HepG2 (cell line): Measurements from ENCODE around the gene FAM50A. TPM values are rescaled to one million over a fixed set of nuclear protein-coding genes. Genes with fewer than 3 reads are reported as not detected.

Experiments
- HINFP ChIP-seq: sonication (generic); formaldehyde crosslinking; IDR thresholded peaks from 2 replicates; pipeline ENCODE4 v1.4.0; 2020; ENCODE audit warnings: low read depth, mild to moderate bottlenecking, missing genetic modification reagents
- KLF12 ChIP-seq: sonication (generic); formaldehyde crosslinking; IDR thresholded peaks from 2 replicates; pipeline ENCODE4 v1.4.0; 2020; ENCODE audit warnings: missing genetic modification reagents, borderline replicate concordance
- SIN3A ChIP-seq: IDR thresholded peaks from 2 replicates; pipeline ENCODE4 v1.6.1; 2011; ENCODE audit warnings: low read depth, mild to moderate bottlenecking, control low read depth, low read length, borderline replicate concordance
- ZFP90 ChIP-seq: sonication (generic); formaldehyde crosslinking; IDR thresholded peaks from 2 replicates; pipeline ENCODE4 v1.8.0; 2022; ENCODE audit warnings: missing genetic modification reagents, mild to moderate bottlenecking, inconsistent platforms, borderline replicate concordance
- ZNF460 ChIP-seq: sonication (generic); formaldehyde crosslinking; IDR thresholded peaks from 2 replicates; pipeline ENCODE4 v1.5.1; 2020; ENCODE audit warnings: missing genetic modification reagents, mild to moderate bottlenecking, borderline replicate concordance
- ZNF770 ChIP-seq: sonication (generic); formaldehyde crosslinking; IDR thresholded peaks from 2 replicates; pipeline ENCODE4 v1.5.0; 2020; ENCODE audit warnings: mild to moderate bottlenecking, missing genetic modification reagents
- ZNF777 ChIP-seq: sonication (generic); formaldehyde crosslinking; IDR thresholded peaks from 2 replicates; pipeline ENCODE4 v1.4.0; 2020; ENCODE audit warnings: missing genetic modification reagents
- polyA plus RNA-seq, 8 experiments: library from polyadenylated mRNA; depleted of rRNA in 3 of 8; stranded (reverse) in 7 of 8; unstranded in 1 of 8; fragments of >200 nt; fragmentation: Illumina TruSeq in 4 of 8; extraction: Trizol in 4 of 8; gene quantifications; 2 replicates each; pipeline versions ENCODE4 v1.2.1 to v1.2.3, GENCODE V29; 2011 to 2016; ENCODE audit warnings: low read depth in 4 of 8, missing spikeins in 1 of 8, mixed read lengths in 1 of 8; ENCODE audit not compliant: insufficient read depth in 1 of 8
- total RNA-seq, 5 experiments: library from RNA; depleted of rRNA; stranded (reverse); fragments of >200 nt; fragmentation: Illumina TruSeq; extraction: Trizol; gene quantifications; 2 replicates each; pipeline ENCODE4 v1.2.3, GENCODE V29; 2016; ENCODE audit warnings: low read depth in 1 of 5
- TF ChIP-seq, protein P1 (sequence below): sonication (generic); formaldehyde crosslinking; IDR thresholded peaks from 2 replicates; pipeline ENCODE4 v1.8.0; 2022; ENCODE audit warnings: low read depth, missing genetic modification reagents

The FAM50A gene
- total and polyA plus RNA-seq, 2 of the 13 experiments (the other 11 are each of a cell fraction or from before 2014, with no cell fraction given), result 30.7 to 40.7 TPM

GRCh38 chrX:154457491-154458115, 13.7 kb downstream of the FAM50A start (continued):
- TF ChIP-seq ZNF770, result peak; percentile 77
- peak; percentile 38; the same call in 1 of the 2 replicates for TF ChIP-seq ZNF460 (CRISPR knock-in tag)
- TF ChIP-seq KLF12 (CRISPR knock-in tag), result no peak
- no peak for TF ChIP-seq HINFP
- peak; percentile 61; the same call in 1 of the 2 replicates for TF ChIP-seq ZNF777
- TF ChIP-seq, protein P1, sequence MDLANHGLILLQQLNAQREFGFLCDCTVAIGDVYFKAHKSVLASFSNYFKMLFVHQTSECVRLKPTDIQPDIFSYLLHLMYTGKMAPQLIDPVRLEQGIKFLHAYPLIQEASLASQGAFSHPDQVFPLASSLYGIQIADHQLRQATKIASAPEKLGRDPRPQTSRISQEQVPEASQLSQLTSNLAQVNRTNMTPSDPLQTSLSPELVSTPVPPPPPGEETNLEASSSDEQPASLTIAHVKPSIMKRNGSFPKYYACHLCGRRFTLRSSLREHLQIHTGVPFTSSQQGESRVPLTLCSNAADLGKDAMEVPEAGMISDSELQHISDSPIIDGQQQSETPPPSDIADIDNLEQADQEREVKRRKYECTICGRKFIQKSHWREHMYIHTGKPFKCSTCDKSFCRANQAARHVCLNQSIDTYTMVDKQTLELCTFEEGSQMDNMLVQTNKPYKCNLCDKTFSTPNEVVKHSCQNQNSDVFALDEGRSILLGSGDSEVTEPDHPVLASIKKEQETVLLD, result 0 out of 2 replicates have a peak, but pooled peaks have one; percentile 15
- no peak for TF ChIP-seq ZFP90 (CRISPR knock-in tag)
- TF ChIP-seq SIN3A, result peak; percentile 44; the same call in 1 of the 2 replicates
